NCI-H128 (cell line): ENCODE measurements around the gene VCL.
"Not testable (repeated sequence)": the region's sequence is repeated elsewhere in the genome, so short reads cannot be mapped to it uniquely, and the experiment has no call there.

Source experiments
- DNase-seq: peaks from one replicate; lab custom pipeline; 2025; ENCODE audit not compliant: unreplicated experiment; lab: John Stamatoyannopoulos, UW

The VCL gene

DNA sequence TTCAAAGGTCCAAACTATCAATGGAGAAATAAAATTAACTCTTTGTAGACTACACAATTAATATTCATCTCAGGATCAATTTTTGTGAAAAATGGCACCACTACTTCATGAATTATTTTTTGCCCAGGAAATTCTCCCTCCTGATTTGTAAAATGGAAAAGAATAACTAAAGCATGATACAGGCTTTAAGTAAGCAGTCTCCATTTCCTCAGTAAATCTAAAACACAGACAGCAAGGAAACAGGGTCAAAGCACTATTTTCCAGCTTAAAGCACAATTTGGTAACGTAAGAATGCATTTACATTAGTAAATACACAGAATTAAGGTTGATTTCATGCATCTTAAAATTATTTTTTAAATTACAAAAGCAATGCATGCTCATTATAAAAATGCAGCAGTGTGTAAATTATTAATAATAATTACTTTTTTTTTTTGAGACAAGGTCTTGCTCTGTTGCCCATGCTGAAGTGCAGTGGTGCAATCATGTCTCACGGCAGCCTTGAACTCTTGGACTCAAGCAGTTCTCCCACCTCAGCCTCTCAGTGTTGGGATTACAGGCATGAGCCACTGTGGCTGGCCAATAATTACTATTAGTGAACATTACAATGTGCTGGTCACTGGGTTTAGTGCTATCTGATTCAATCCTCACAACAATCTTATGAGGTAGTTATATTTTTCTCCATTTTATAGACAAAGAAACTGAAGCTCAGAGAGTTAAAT, 26.1 kb upstream of the VCL start:
- DNase-seq: no peak

DNA sequence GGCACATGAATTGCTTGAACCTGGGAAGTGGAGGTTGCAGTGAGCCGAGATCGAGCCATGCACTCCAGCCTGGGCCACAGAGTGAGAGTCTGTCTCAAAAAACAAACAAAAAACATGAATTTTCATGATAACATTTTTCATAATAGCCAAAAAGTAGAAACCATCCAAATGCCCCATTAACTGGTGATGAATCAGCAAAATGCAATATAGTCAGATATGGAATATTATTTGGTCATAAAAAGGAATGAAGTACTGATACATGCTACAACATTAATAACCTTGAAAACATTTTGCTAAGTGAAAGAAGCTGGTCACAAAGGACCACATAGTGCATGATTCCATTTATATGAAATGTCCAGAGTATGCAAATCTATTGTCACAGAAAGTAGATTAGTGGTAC, 24.5 kb upstream of the VCL start:
- no peak for DNase-seq

DNA sequence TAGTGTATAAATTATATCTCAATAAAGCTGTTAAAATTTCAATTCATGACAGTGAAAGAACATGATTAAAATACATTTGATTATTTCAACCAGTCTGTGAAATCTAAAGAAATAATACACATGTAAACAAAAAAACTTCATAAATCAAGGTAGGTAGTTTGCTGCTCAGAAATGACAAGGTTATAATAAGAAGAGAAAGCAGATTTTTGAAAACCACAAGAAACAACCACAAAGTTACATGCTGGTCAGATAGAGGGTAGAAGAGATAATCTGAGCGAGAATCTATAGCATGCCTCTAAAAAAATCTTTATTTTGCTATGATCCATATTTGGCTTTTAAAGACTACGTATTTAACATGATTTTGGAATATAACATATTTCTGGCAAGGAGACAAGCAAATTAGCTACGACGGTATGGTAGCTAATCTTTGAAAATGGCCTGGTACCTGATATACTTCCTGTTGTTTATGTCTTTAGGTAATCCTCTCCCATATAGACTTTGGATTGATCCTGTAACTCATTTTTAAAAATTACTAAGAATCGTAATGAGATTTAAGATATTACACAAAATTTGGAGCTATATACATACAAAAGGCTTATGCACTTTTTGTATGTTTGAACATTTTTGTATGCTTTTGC, 23.5 kb upstream of the VCL start:
- DNase-seq: no peak

DNA sequence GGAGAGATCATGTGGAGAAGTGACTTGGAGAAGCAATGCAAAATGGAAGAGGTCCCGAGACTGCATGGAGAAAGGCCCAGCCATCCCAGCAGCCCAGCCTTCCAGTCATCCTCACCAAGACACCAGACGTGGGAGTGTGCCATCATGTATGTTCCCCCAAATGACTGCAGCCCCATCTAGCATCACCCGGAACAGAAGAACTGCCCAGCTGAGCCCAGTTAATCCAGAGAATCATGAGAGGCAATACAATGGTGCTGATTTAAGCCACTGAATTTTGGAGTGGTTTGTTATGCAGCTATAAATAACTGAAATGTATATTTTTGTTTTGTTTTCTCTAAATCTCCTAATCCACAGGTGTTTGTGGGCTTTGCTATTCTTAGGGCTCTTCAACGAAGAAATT, 22.5 kb upstream of the VCL start:
- no peak for DNase-seq

DNA sequence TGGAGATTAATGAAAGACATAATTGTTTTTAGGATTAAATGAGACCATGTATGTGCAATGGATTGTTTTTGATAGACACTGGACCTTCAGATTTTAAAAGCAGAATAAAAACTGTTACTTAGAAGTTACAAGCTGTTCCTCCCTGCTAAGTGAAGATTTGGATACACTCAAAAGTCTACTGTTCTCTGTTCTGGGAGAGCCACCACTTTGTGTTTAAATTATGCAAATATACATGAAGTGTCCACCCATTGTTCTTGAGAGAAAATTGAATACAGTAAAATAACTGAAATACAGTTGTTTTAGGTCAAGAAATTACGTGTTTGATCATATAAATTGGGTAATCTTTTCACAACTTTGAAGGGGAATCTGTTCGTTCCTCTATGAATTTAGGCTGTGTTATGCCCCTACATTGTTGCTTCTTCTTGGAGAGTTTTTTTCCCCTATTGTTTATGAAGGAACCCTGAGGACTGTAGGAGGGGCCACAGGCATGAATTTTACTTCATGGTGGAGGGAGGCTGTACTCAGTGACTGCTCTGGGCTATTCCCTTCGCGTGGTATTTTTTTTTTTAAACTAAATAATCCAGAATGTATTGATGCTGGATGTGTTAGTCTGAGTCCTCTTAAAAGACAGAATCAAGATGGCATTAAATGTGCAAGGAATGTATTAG, 18.6 kb upstream of the VCL start:
- DNase-seq: no peak

DNA sequence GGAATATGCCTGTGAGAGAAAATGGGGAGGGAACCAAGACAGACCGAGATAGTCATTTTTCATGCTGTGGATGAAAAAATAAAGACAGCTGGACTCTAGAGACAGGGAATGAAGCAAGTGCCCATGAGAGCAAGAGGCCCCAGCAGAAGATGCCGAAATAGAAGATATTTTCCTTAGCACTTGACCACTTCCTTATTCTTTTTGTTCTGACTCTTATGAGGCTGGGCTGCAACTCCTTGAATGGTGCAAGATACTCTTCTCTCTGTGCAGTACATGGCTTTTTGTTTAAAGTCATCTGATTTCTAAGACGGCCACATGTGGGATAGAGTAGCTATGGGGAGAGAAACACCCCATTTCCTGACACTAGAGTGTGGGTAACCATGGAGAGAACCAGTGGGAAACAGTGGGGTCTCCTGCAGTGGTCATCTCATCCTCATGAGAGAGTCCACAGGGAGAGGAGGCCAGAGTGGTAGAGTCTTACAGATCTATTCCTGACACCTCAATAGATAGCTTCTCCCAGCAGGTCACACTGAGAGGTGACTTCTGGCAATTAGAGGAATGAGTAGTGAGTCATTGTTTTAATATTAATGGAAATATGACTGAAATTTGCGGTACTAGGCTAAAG, 18.0 kb upstream of the VCL start:
- DNase-seq: no peak

DNA sequence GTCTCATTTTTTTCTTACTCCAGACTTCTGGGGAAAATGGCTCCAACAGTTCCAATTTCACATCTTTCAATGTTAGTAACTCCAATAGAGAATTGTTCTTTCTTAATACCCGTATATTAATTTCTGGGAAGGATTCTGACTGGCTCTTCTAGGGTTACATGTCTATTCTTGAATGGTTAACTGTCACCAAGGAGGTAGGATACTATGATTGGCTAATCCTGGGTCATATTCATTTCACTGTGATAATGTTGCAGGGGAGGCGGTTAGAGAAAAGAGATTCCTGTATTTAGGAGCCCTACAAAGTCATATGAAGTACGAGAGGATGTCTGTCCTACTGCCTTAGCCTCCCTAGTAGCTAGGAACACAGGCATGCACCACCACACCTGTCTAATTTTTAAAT, 16.1 kb upstream of the VCL start:
- DNase-seq: no peak

DNA sequence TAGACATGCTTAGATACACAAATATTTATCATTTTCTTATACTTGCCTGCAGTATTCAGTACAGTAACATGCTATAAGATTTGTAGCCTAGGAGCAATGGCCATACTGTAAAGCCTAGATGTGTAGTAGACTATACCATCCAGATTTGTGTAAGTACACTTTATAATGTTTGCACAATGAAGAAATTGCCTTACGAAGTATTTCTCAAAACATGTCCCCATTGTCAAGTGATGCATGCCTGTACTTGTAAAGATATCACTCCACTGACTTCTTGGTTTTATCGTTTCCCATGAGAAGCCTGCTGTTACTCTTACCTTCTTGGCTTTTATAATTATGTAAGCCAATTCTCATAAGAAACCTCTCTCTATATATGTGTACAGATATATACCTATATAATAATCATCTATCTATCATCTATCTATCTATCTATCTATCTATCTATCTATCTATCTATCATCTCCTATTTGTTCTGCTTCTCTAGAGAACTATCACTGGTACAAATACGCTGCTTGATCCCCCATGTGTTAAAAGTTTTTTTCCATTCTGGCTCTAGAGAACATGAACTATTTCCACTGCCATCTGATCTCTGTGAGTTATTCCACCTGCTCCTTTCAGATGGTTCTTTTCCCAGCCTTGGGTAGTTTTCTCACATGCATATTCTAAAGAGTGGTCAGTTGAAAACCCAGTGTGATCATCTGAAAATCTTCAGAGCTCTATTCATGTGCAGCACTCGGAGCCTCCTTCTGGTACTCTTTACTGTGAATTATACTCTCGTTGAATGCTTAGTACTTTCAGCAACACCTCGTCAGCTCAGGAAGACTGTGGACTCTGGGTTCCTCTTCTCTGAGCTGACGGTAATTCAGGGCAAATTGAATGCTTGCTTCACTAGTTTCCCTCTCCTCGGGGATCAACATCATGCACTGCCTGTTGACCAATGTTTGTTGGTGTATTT, 14.5 kb upstream of the VCL start:
- DNase-seq: no peak

DNA sequence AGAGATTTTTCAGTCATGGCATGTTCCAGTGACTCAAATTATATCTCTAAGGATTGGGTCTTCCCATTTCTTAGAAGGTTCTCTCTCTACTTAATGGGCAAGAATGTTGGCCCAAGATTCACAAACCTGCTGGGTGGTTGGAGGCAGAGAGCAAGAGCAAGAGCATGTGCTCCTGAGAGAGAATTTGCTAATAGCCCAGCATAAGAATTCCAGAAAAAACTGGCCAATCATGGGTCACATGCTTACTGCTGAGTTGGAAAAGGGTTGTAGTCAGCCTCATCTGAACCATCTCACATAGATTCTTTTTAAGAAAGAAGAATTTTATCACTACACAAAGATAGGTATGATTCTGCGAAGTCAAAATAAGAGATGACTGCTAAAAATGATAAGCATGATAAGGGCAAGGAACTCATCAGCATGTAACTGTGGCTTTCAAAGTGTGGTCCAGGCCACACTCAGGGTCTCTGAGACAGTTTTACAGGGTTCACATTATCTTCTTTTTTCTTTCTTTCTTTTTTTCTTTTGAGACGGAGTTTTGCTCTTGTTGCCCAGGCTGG, 8.2 kb upstream of the VCL start:
- no peak for DNase-seq

DNA sequence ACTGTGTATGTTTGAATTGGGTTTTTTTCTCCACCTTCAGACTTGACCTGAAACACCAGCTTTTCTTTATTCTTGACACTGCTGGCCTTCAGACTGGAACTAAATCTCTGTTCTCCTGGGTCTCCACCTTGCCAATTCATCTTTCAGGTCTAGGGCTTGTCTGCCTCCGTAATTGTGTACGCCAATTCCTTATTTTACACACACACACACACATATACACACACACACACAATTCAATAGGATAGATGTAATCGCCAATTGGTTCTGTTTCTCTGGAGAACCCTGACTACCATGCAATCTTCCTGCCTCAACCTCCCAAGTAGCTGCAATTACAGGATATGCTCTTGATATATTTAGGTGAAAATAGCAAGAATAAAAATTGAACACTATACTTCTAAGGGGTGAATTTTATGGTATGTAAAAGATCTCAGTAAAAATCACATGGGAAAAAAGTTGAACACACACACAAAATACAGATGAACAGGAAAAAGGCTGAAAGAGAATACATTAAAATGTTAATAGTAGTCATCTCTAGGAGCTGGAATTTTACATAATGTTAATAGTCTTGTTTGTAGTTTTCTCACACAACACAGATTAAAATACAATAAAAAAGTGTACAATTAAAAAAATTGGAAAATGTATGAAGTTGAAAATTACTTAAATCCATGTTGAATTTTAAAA, 6.6 kb upstream of the VCL start:
- no peak for DNase-seq

DNA sequence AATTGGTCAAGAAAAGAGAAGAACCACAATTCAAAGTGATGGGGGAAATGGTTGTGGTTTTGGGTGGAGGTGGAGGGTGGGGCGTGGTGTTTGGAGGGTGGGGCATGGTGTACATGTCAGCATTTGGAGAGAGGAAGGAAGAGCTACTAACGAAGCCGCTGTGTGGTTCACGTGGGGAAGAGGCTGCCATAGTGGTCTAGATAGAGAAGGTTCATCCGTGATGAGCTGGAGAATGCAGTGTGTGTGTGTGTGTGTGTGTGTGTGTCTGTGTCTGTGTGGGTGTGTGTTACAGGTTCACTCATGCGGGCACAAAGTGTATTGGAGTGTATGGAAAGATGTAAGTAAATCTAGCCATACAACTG, 6.1 kb upstream of the VCL start:
- DNase-seq: no peak

DNA sequence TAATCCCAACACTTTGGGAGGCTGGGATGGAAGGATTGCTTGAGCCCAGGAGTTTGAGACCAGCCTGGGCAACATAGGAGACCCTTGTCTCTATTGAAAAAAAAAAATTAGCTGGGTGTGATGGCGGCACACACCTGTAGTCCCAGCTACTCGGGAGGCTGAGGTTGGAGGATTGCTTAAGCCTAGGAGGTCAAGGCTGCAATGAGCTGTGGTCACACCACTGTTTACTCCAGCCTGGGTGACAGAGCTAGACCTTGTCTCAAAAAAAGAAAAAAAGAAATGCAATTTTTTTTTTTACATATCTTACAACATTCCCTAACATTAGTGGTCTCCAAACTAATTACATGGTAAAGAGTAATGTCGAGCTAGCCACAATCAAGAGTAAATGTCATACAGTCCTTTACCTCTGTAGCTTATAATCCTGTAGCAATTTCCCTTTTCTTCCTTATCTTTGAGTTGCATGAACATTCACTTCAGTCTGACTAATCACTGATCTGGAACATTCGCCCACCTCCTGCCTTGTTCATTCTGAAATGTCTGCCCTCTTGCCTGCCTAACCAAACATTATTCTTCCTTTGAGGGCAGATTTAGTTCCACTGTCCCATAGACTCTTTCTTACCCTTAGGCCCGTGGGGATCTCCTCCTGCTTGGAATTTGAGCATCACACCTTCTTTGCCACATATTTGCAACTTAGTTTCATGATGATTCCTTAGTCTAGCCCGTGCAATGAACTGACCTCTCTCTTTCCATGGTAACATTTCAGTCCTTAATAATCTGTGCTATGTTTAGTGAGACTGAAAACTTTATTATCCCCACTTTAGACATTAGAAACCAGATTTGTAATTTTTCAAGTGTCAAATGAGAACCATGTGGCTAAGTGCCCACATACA, 4.8 kb upstream of the VCL start:
- no peak for DNase-seq

DNA sequence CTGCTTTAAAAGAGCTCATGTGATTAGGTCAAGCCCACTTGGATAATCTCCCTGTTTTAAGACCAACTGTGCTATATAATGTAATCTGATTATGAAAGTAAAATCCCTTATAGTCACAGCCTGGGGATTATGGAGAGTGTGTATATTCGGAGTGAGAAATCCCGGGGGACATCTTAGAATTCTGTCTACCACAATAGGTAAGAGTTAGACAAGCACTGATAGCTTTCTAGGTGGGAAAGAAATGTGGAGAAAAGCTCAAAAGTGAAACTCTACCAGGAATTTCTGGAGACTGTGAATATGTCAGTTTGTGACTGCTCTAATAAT, 2.9 kb upstream of the VCL start:
- no peak for DNase-seq

DNA sequence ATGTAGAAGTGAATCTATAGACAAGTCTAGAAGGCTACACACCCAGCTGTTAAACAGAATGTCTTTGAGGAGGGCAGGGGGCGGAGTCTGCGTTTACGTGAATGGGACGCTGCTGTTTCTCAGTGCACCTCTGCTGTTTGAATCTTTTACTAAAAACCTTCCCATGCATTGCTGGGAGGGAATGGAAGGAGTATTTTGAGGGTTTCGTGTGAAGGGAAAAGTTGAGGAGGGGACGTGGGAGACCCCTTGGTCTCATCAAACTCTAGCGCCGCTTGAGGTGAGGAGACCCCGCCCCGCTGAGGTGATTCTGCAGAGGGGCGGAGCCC, 492 bp upstream of the VCL start:
- DNase-seq: no peak

DNA sequence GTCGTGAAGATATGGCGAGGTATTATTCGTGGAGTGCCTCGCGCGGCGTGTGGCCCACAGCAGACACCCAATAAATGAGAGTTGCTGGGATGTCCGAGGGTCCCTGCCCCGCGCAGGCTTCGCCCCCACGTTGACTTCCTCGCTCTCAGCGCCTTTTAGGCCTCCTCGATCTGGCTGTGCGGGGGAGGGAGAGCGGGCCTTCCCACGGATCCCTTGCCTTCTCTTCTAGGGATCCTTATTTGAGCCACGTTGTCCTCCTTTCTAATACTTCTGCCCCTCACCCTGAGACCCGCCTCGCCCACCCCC, 660 bp downstream of the VCL start:
- DNase-seq: no peak

DNA sequence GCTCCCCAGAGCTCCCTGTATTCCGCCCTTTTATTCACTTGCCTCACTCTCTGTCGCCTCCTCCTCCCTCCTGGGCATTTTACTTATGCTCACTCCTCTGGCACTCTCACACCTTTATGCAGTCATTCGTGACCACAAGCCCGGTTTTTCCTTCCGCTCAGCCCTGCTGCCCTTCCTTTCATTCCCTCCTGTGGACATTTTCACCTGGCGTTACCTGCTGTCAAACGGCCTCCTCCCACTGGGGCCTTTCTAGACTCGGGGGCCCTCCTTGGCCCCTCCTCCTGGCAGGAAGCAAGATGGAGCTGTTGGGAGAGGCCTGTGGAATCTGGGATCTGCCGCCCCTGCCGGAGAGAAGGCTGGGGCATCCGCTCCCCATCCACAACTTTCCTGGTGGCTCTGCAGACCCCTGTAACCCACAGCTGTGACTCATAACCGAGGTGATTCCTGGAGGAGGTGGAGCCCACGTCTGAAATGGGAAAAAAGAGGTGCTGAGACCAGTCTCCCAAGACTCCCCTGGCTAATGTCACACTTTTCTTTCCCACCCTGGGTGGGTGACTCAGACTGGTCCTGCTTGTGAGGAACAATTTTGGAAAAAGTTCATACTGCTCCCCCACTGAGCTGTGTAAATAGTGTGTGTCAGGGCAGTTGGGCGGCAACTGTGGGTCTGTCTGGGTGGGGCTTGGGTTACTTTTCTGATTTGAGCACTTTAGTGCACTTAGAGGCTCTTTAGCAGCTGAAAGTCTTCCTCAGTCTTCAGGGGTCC, 1.2 kb downstream of the VCL start:
- DNase-seq: no peak

DNA sequence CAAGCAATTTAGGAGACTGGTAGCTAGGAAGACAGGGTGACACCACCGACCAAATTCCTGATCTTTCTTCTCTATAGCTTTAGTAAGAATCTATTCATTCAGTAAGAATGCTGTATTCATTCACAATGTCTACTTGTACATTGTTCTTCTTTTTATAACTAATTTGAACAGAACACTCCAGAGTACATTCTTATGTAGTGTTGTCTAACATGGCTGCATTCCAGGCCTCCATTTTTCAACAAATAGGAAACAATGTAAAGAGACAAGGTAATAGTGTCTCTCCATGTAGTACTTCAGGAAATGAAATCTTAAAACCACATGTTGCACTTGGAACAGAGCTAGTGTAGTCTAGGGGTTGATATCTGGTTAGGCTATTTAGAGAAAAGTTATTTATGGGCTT, 1.8 kb downstream of the VCL start:
- no peak for DNase-seq

DNA sequence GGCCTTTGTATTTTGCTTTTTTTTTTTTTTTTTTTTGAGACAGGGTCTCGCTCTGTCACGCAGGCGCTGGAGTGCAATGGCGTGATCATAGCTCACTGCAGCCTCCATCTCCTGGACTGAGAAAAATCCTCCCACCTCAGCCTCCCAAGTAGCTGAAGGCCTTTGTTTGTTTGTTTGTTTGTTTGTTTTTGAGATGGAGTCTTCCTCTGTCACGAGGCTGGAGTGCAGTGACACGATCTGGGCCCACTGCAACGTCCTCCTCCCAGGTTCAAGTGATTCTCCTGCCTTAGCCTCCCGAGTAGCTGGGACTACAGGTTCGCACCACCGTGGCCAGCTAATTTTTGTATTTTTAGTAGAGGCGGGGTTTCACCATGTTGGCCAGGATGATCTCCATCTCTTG, 2.3 kb downstream of the VCL start:
- not testable (repeated sequence) for DNase-seq
